HepG2 (cell line): Measurements from ENCODE around the gene OTOP3. TPM values are rescaled to one million over a fixed set of nuclear protein-coding genes. Genes with fewer than 3 reads are reported as not detected.

Experiments used
- CC2D1A ChIP-seq: sonication (generic); formaldehyde crosslinking; IDR thresholded peaks from 2 replicates; pipeline ENCODE4 v1.8.1; 2023; ENCODE audit warnings: mild to moderate bottlenecking, missing genetic modification reagents
- FOXC1 ChIP-seq: sonication (generic); formaldehyde crosslinking; IDR thresholded peaks from 2 replicates; pipeline ENCODE4 v1.8.0; 2022; ENCODE audit warnings: mild to moderate bottlenecking, missing genetic modification reagents, borderline replicate concordance
- MEF2D ChIP-seq: sonication (generic); formaldehyde crosslinking; IDR thresholded peaks from 2 replicates; pipeline ENCODE4 v1.5.1; 2020; ENCODE audit warnings: mild to moderate bottlenecking, missing genetic modification reagents
- MTA3 ChIP-seq: sonication (generic); formaldehyde crosslinking; IDR thresholded peaks from 2 replicates; pipeline ENCODE4 v1.4.0; 2020; ENCODE audit warnings: missing genetic modification reagents
- MYNN ChIP-seq: sonication (generic); formaldehyde crosslinking; IDR thresholded peaks from 2 replicates; pipeline ENCODE4 v1.4.0; 2020; ENCODE audit warnings: mild to moderate bottlenecking, low read depth, missing genetic modification reagents
- NR2F6 ChIP-seq, 2 experiments: IDR thresholded peaks; 2 replicates each; pipeline ENCODE4 v1.6.1; 2016; ENCODE audit warnings: antibody characterized with exemption in 1 of 2, mild to moderate bottlenecking in 1 of 2
- RAD21 ChIP-seq: fragments of 450-650 bp; formaldehyde crosslinking; IDR thresholded peaks from 2 replicates; pipeline ENCODE4 v1.5.0; 2020; ENCODE audit warnings: mild to moderate bottlenecking
- TIGD3 ChIP-seq: sonication (generic); formaldehyde crosslinking; IDR thresholded peaks from 2 replicates; pipeline ENCODE4 v1.5.1; 2020; ENCODE audit warnings: mild to moderate bottlenecking, missing genetic modification reagents, borderline replicate concordance
- ZBTB10 ChIP-seq: sonication (generic); formaldehyde crosslinking; IDR thresholded peaks from 2 replicates; pipeline ENCODE4 v1.4.0; 2020; ENCODE audit warnings: missing genetic modification reagents, borderline replicate concordance
- ZBTB21 ChIP-seq: sonication (generic); formaldehyde crosslinking; IDR thresholded peaks from 2 replicates; pipeline ENCODE4 v1.4.0; 2020; ENCODE audit warnings: missing genetic modification reagents
- ZNF260 ChIP-seq: sonication (generic); formaldehyde crosslinking; IDR thresholded peaks from 2 replicates; pipeline ENCODE4 v1.4.0; 2020; ENCODE audit warnings: missing genetic modification reagents, low read depth, mild to moderate bottlenecking, borderline replicate concordance
- ZNF296 ChIP-seq: sonication (generic); formaldehyde crosslinking; conservative IDR thresholded peaks from 2 replicates; pipeline ENCODE4 v1.5.0; 2020; ENCODE audit warnings: mild to moderate bottlenecking, missing genetic modification reagents
- ZNF337 ChIP-seq: sonication (generic); formaldehyde crosslinking; IDR thresholded peaks from 2 replicates; pipeline ENCODE4 v1.5.1; 2020; ENCODE audit warnings: missing genetic modification reagents, low read depth, mild to moderate bottlenecking, borderline replicate concordance
- ZNF484 ChIP-seq: sonication (generic); formaldehyde crosslinking; IDR thresholded peaks from 2 replicates; pipeline ENCODE4 v1.5.1; 2020; ENCODE audit warnings: mild to moderate bottlenecking, low read depth, missing genetic modification reagents, borderline replicate concordance
- ZNF615 ChIP-seq: sonication (generic); formaldehyde crosslinking; IDR thresholded peaks from 2 replicates; pipeline ENCODE4 v1.5.0; 2020; ENCODE audit warnings: mild to moderate bottlenecking, missing genetic modification reagents, borderline replicate concordance
- polyA plus RNA-seq, 8 experiments: library from polyadenylated mRNA; depleted of rRNA in 3 of 8; stranded (reverse) in 7 of 8; unstranded in 1 of 8; fragments of >200 nt; fragmentation: Illumina TruSeq in 4 of 8; extraction: Trizol in 4 of 8; gene quantifications; 2 replicates each; pipeline versions ENCODE4 v1.2.1 to v1.2.3, GENCODE V29; 2011 to 2016; ENCODE audit warnings: low read depth in 4 of 8, missing spikeins in 1 of 8, mixed read lengths in 1 of 8; ENCODE audit not compliant: insufficient read depth in 1 of 8
- total RNA-seq, 5 experiments: library from RNA; depleted of rRNA; stranded (reverse); fragments of >200 nt; fragmentation: Illumina TruSeq; extraction: Trizol; gene quantifications; 2 replicates each; pipeline ENCODE4 v1.2.3, GENCODE V29; 2016; ENCODE audit warnings: low read depth in 1 of 5
- TF ChIP-seq, protein P1 (sequence below): sonication (generic); formaldehyde crosslinking; IDR thresholded peaks from 2 replicates; pipeline ENCODE4 v1.4.0; 2020; ENCODE audit warnings: missing genetic modification reagents
- TF ChIP-seq, protein P2 (sequence below): sonication (generic); formaldehyde crosslinking; IDR thresholded peaks from 2 replicates; pipeline ENCODE4 v1.5.0; 2020; ENCODE audit warnings: mild to moderate bottlenecking, missing genetic modification reagents, moderate library complexity
- TF ChIP-seq, protein P3 (sequence below): sonication (generic); formaldehyde crosslinking; IDR thresholded peaks from 2 replicates; pipeline ENCODE4; 2020; ENCODE audit warnings: missing genetic modification reagents, mild to moderate bottlenecking, borderline replicate concordance

Gene OTOP3
- total and polyA plus RNA-seq, 2 of the 13 experiments (the other 11 are each of a cell fraction or from before 2014, with no cell fraction given), result not detected

DNA sequence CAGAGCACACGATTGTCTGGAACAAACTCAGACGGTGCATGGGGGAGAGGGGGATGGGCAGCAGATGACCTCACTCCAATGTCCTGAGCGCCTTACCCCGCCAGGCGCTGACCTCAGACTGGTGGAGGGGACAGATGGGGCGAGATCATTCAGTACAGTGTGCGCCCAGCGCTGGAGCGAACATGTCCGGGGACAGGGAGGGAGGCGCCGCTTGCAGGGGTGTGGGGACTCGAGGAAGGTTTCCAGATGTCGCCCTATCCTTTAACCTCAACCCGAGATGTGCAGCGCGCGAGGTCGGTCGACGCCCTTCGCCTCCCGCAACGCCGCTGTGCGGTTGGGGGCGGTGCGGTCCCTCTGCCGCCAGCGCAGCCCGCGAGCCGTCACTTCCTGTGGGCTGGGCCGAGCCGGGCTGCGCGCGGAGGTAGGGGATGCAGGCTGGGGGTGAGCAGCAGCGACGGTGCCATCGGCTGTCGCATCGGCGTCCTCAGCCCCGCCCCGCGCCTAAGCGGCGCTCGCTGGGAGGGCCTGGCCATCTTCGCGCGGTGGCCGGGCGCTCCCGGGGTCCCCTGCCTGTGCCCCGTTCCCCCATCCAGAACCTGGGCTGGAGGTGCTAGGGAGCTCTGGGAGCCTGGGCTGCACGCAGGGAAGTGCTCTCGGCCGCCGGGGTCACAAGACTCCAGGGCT, 46.4 kb downstream of the OTOP3 start (continued):
- TF ChIP-seq TIGD3 (peak; percentile 93), ZNF296 (CRISPR knock-in tag) (peak; percentile 68; the same call in 1 of the 2 replicates), ZBTB10 (peak; percentile 53; the same call in 1 of the 2 replicates), ZNF615 (CRISPR knock-in tag) (peak; percentile 98), RAD21 (CRISPR knock-in tag) (peak; percentile 71), CC2D1A (CRISPR knock-in tag) (0 out of 2 replicates have a peak, but pooled peaks have one; percentile 48), NR2F6 (IDR thresholded peaks at IDR 0.05) (peak; percentile 61; the same call in 1 of the 2 replicates), NR2F6 (CRISPR knock-in tag; IDR thresholded peaks at IDR 0.05) (0 out of 2 replicates have a peak, but pooled peaks have one; percentile 29), MYNN (CRISPR knock-in tag) (peak; percentile 11; the same call in 1 of the 2 replicates), ZNF484 (peak; percentile 94; the same call in 1 of the 2 replicates), FOXC1 (CRISPR knock-in tag) (peak; percentile 97), ZNF337 (CRISPR knock-in tag) (peak; percentile 86; the same call in 1 of the 2 replicates), ZBTB21 (CRISPR knock-in tag) (0 out of 2 replicates have a peak, but pooled peaks have one; percentile 53), ZNF260 (peak; percentile 77; the same call in 1 of the 2 replicates), MTA3 (no peak), MEF2D (CRISPR knock-in tag) (peak; percentile 71; the same call in 1 of the 2 replicates)
- TF ChIP-seq, protein P1, sequence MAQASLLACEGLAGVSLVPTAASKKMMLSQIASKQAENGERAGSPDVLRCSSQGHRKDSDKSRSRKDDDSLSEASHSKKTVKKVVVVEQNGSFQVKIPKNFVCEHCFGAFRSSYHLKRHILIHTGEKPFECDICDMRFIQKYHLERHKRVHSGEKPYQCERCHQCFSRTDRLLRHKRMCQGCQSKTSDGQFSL (CRISPR knock-in tag), result 0 out of 2 replicates have a peak, but pooled peaks have one; percentile 13
- TF ChIP-seq, protein P2, sequence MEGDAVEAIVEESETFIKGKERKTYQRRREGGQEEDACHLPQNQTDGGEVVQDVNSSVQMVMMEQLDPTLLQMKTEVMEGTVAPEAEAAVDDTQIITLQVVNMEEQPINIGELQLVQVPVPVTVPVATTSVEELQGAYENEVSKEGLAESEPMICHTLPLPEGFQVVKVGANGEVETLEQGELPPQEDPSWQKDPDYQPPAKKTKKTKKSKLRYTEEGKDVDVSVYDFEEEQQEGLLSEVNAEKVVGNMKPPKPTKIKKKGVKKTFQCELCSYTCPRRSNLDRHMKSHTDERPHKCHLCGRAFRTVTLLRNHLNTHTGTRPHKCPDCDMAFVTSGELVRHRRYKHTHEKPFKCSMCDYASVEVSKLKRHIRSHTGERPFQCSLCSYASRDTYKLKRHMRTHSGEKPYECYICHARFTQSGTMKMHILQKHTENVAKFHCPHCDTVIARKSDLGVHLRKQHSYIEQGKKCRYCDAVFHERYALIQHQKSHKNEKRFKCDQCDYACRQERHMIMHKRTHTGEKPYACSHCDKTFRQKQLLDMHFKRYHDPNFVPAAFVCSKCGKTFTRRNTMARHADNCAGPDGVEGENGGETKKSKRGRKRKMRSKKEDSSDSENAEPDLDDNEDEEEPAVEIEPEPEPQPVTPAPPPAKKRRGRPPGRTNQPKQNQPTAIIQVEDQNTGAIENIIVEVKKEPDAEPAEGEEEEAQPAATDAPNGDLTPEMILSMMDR (CRISPR knock-in tag), result peak; percentile 62
- TF ChIP-seq, protein P3, sequence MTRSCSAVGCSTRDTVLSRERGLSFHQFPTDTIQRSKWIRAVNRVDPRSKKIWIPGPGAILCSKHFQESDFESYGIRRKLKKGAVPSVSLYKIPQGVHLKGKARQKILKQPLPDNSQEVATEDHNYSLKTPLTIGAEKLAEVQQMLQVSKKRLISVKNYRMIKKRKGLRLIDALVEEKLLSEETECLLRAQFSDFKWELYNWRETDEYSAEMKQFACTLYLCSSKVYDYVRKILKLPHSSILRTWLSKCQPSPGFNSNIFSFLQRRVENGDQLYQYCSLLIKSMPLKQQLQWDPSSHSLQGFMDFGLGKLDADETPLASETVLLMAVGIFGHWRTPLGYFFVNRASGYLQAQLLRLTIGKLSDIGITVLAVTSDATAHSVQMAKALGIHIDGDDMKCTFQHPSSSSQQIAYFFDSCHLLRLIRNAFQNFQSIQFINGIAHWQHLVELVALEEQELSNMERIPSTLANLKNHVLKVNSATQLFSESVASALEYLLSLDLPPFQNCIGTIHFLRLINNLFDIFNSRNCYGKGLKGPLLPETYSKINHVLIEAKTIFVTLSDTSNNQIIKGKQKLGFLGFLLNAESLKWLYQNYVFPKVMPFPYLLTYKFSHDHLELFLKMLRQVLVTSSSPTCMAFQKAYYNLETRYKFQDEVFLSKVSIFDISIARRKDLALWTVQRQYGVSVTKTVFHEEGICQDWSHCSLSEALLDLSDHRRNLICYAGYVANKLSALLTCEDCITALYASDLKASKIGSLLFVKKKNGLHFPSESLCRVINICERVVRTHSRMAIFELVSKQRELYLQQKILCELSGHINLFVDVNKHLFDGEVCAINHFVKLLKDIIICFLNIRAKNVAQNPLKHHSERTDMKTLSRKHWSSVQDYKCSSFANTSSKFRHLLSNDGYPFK, result peak; percentile 78; the same call in 1 of the 2 replicates
